Natural killer cell (primary cell): ENCODE results near the gene CILP2. TPM values are rescaled to one million over a fixed set of nuclear protein-coding genes. Genes with fewer than 3 reads are reported as not detected.

ENCODE experiments used
- ATAC-seq, 3 donors: fragments of 150-1000 bp in 2 of 3; fragments of 200-7000 bp in 1 of 3; cut with Tn5 transposase; 1 replicate in 1 of 3; 2 replicates in 2 of 3; pipeline ENCODE4 v1.10.0; 2021; ENCODE audit warnings: mild to moderate bottlenecking in 2 of 3, moderate library complexity in 2 of 3
- DNase-seq, 2 donors: peaks; one replicate each; pipeline versions ENCODE4 v3.0.0 to v3.0.0-alpha.2; 2013 to 2021; ENCODE audit warnings: mixed read lengths in 1 of 2
- H3K27ac ChIP-seq: one replicate; pipeline ENCODE4 v1.5.1; 2013; ENCODE audit warnings: mild to moderate bottlenecking, low read length
- H3K27me3 ChIP-seq: one replicate; pipeline ENCODE4 v1.6.1; 2013; ENCODE audit warnings: low read length; ENCODE audit not compliant: control insufficient read depth, insufficient read depth
- H3K36me3 ChIP-seq: one replicate; pipeline ENCODE4 v1.6.1; 2013; ENCODE audit warnings: low read length; ENCODE audit not compliant: control insufficient read depth, insufficient read depth
- H3K4me1 ChIP-seq: one replicate; pipeline ENCODE4 v1.6.1; 2013; ENCODE audit warnings: low read length; ENCODE audit not compliant: control insufficient read depth, insufficient read depth
- H3K4me3 ChIP-seq: one replicate; pipeline ENCODE4 v1.5.1; 2013; ENCODE audit warnings: low read length
- H3K9me3 ChIP-seq: one replicate; pipeline ENCODE4 v1.6.1; 2013; ENCODE audit warnings: low read length; ENCODE audit not compliant: control insufficient read depth, insufficient read depth
- H3K27ac Mint-ChIP-seq, 2 donors: one replicate each; pipeline ENCODE4 v1.8.0; 2022; ENCODE audit warnings: mild to moderate bottlenecking in 2 of 2, mixed read lengths in 2 of 2, moderate library complexity in 1 of 2
- H3K27me3 Mint-ChIP-seq, 2 donors: one replicate each; pipeline ENCODE4 v1.8.0; 2022; ENCODE audit warnings: low read depth in 2 of 2, mixed read lengths in 2 of 2
- H3K36me3 Mint-ChIP-seq: one replicate; pipeline ENCODE4 v1.8.0; 2022; ENCODE audit warnings: mixed read lengths
- H3K4me1 Mint-ChIP-seq, 2 donors: one replicate each; pipeline ENCODE4 v1.8.0; 2022; ENCODE audit warnings: mixed read lengths in 2 of 2
- H3K4me3 Mint-ChIP-seq: one replicate; pipeline ENCODE4 v1.8.0; 2022; ENCODE audit warnings: mild to moderate bottlenecking, moderate library complexity, mixed read lengths
- H3K9me3 Mint-ChIP-seq, 2 donors: one replicate each; pipeline ENCODE4 v1.8.0; 2022; ENCODE audit warnings: mixed read lengths in 2 of 2
- CTCF ChIP-seq: fragments of 200-600 bp; IDR thresholded peaks from one replicate; pipeline ENCODE4 v1.8.0; 2022; ENCODE audit warnings: antibody characterized with exemption
- WGBS: methylation state at CpG from one replicate; pipeline ENCODE4 v1.1.7; 2013; ENCODE audit warnings: missing lambda C conversion rate; ENCODE audit not compliant: insufficient coverage; 5-methylcytosine and 5-hydroxymethylcytosine counted together
- intact Hi-C: fragments of 100-400 bp; cut with micrococcal nuclease; formaldehyde crosslinking; loops from one replicate; pipeline ENCODE4 v1.14.2; 2022
- total RNA-seq, 4 donors: library from RNA; stranded (reverse); fragments of 120-200 nt in 1 of 4; gene quantifications; one replicate each; pipeline versions ENCODE4 v1.2.3 to v1.2.4, GENCODE V29; 2013 to 2022

CILP2 gene
- total RNA-seq, 3 donors from 2014 or later (not counting 1 experiment from before 2014, with no cell fraction given): 0.05 to 0.20 (median 0.11) TPM

DNA sequence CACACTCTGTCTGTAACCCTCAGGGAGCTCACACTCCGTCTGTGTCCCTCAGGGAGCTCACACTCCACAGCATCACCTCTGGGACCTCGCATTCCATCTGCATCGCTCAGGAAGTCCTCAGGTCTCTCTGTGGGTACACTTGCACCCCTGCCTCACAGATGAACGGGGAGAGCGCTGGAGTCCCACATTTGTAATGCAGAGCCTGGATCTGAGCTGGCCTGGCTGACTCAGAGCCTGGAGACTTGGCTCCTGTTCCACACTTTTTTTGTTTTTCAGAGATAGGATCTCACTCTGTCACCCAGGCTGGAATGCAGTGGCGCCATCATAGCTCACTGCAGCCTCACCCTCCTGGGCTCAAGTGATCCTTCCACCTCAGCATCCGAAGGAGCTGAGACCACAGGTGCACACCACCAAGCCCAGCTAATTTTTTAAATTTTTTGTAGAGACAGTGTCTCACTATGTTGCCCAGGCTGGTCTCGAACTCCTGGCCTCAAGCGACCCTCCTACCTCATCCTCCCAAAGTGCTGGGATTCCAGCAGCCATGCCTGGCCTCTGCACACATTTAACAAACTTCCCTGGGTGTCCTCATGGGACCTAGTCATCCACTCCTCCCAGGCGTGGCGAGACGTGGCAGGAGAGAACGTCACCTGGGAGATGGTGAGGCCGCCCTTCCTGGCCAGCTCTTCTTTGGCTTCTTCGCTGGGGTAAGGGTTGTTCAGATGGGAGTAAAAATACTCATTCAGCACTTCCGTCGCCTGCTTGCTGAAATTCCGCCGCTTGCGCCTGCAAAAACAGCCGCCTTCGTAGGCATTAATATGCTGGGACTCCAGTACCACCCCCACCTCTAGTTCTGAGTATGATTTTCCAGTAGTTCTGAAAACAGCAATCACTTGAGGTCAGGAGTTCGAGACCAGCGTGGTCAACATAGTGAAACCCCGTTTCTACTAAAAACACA lies 31.0 kb downstream of the CILP2 start:
- no peaks in the 10 kb centered on the region for H3K27me3 Mint-ChIP-seq
- Histone ChIP-seq H3K9me3 (no peaks in the 10 kb centered on the region), H3K4me3 (no peak overlapping the region), H3K36me3 (no peaks in the 10 kb centered on the region), H3K27ac (no peak overlapping the region), H3K27me3 (no peaks in the 10 kb centered on the region), H3K4me1 (no peaks in the 10 kb centered on the region)
- no peaks in the 10 kb centered on the region for H3K9me3 Mint-ChIP-seq
- H3K4me1 Mint-ChIP-seq: no peaks in the 10 kb centered on the region
- no peaks in the 10 kb centered on the region for H3K36me3 Mint-ChIP-seq
- TF ChIP-seq CTCF: no peak
- DNase-seq (no peak), ATAC-seq (no peak)
- no peak overlapping the region for H3K4me3 Mint-ChIP-seq
- 95% methylated on average over 25 of the region's 25 CpGs for WGBS
- no peak overlapping the region for H3K27ac Mint-ChIP-seq
- intact Hi-C loops: no loop called here

GRCh38 chr19:19570571-19570970 lies 32.5 kb downstream of the CILP2 start:
- Histone ChIP-seq H3K27ac (no peak overlapping the region), H3K4me3 (no peak overlapping the region), H3K4me1 (no peaks in the 10 kb centered on the region), H3K27me3 (no peaks in the 10 kb centered on the region), H3K36me3 (no peaks in the 10 kb centered on the region), H3K9me3 (no peaks in the 10 kb centered on the region)
- peaks cover 0 to 4% of the 10 kb centered on the region in 2 donors for H3K4me1 Mint-ChIP-seq
- ATAC-seq (no peak), DNase-seq (no peak)
- intact Hi-C loops: no loop called here
- no peak overlapping the region for H3K27ac Mint-ChIP-seq
- H3K4me3 Mint-ChIP-seq: no peak overlapping the region
- no peaks in the 10 kb centered on the region for H3K9me3 Mint-ChIP-seq
- no peaks in the 10 kb centered on the region for H3K36me3 Mint-ChIP-seq
- no peak for TF ChIP-seq CTCF
- 91% methylated on average over 10 of the region's 10 CpGs for WGBS
- no peaks in the 10 kb centered on the region for H3K27me3 Mint-ChIP-seq

DNA sequence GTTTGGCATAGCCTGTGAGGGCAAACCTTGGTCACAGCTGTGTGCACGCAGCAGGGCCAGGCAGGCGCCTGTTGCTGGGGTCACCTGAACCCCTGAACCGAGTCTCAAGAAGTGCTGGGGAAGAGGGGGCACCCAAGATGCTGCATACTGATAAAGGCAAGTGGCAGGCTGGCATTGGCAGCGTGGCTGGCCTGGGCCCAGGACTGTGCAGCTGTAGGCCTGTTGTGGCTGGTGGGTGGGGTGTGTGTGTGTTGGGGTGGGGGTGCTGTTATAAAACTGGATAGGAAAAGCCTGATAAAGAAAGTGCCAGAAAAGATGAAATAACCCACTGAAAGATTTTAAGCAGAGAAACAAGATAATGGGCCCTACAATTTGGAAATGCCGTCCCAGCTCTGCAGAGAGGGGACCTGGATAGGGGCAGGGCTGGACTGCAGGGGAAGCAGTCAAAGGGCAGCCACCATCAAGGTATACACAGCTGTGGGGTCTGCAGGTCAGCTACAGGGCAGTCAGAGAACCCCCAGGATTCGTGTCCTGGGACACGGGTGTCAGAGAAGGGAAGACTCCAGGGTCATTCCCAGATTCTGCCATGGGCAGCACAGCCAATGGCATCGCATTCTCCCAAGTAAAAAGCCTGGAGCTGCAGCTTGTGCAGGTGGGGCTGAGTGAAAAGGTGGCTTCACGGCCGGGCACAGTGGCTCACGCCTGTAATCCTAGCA lies 33.2 kb downstream of the CILP2 start:
- no peaks in the 10 kb centered on the region for H3K9me3 ChIP-seq
- H3K27me3 ChIP-seq: no peaks in the 10 kb centered on the region
- ATAC-seq (no peak), DNase-seq (no peak)
- no peak overlapping the region for H3K4me3 ChIP-seq
- no peak overlapping the region for H3K27ac ChIP-seq
- H3K27me3 Mint-ChIP-seq: no peaks in the 10 kb centered on the region
- no peaks in the 10 kb centered on the region for H3K4me1 ChIP-seq
- H3K36me3 ChIP-seq: no peaks in the 10 kb centered on the region
- H3K4me3 Mint-ChIP-seq: no peak overlapping the region
- no peak for TF ChIP-seq CTCF
- H3K27ac Mint-ChIP-seq: no peak overlapping the region
- peaks cover 0 to 5% of the 10 kb centered on the region in 2 donors for H3K4me1 Mint-ChIP-seq
- WGBS: 85% methylated on average over 11 of the region's 11 CpGs
- intact Hi-C loops: no loop called here
- H3K36me3 Mint-ChIP-seq: no peaks in the 10 kb centered on the region
- H3K9me3 Mint-ChIP-seq: no peaks in the 10 kb centered on the region
